Activated naive CD8-positive, alpha-beta T cell treated with anti-CD3 and anti-CD28 coated beads, Interleukin-2, amount 10 ng/mL, durations not matched to agents 7 days and 5 days (primary cell): ENCODE measurements around the gene VASH1. TPM values are rescaled to one million over a fixed set of nuclear protein-coding genes. Genes with fewer than 3 reads are reported as not detected.

ENCODE experiments used
- ATAC-seq: fragments of 150-1000 bp; cut with Tn5 transposase; one replicate; pipeline ENCODE4 v1.10.0; 2021; ENCODE audit warnings: low read depth, moderate library complexity
- POLR2A ChIA-PET: fragments of 350-600 bp; sonication (Branson Sonifier 250); formaldehyde crosslinking; loops from one replicate; lab custom pipeline; 2021; ENCODE audit warnings: antibody characterized with exemption; lab: Charles Lee
- DNase-seq: peaks from one replicate; pipeline ENCODE4 v3.0.0; 2021
- H3K27ac Mint-ChIP-seq: one replicate; pipeline ENCODE4 v1.8.0; 2022; ENCODE audit warnings: mild to moderate bottlenecking, mixed read lengths
- H3K27me3 Mint-ChIP-seq: one replicate; pipeline ENCODE4 v1.8.0; 2022; ENCODE audit warnings: mild to moderate bottlenecking, moderate library complexity, mixed read lengths
- H3K36me3 Mint-ChIP-seq: one replicate; pipeline ENCODE4 v1.8.0; 2021; ENCODE audit warnings: mild to moderate bottlenecking, mixed read lengths
- H3K4me1 Mint-ChIP-seq: one replicate; pipeline ENCODE4 v1.8.0; 2021; ENCODE audit warnings: mixed read lengths
- H3K4me3 Mint-ChIP-seq: one replicate; pipeline ENCODE4 v1.8.0; 2022; ENCODE audit warnings: mild to moderate bottlenecking, moderate library complexity, mixed read lengths
- H3K9me3 Mint-ChIP-seq: one replicate; pipeline ENCODE4 v1.8.0; 2021; ENCODE audit warnings: mixed read lengths
- total RNA-seq, 2 experiments: library from RNA; stranded (reverse); gene quantifications; one replicate each; pipeline ENCODE4 v1.2.3, GENCODE V29; 2021

Gene VASH1
- total RNA-seq, 2 experiments from 2014 or later, result 7.0 to 9.0 TPM

- no peaks in the 10 kb centered on the region for H3K9me3 Mint-ChIP-seq
- DNase-seq (no peak), ATAC-seq (no peak)
- POLR2A ChIA-PET, result no interaction called here
- peaks cover 2% of the 10 kb centered on the region for H3K4me1 Mint-ChIP-seq
- no peak overlapping the region for H3K4me3 Mint-ChIP-seq
- H3K36me3 Mint-ChIP-seq, result no peaks in the 10 kb centered on the region
- peaks cover 34% of the 10 kb centered on the region for H3K27me3 Mint-ChIP-seq
- H3K27ac Mint-ChIP-seq, result no peak overlapping the region
Measured at GRCh38 chr14:76756371-76756750, 4.9 kb upstream of the VASH1 start.

- H3K4me3 Mint-ChIP-seq, result no peak overlapping the region
- H3K27ac Mint-ChIP-seq, result no peak overlapping the region
- ATAC-seq (no peak), DNase-seq (no peak)
- POLR2A ChIA-PET, result interaction anchor here (1.2 kb wide), 1 partner anchor 23 kb away, joined by 4 read pairs; no protein-coding TSS in a partner anchor
- no peaks in the 10 kb centered on the region for H3K9me3 Mint-ChIP-seq
- no peaks in the 10 kb centered on the region for H3K36me3 Mint-ChIP-seq
- H3K27me3 Mint-ChIP-seq, result peaks cover 50% of the 10 kb centered on the region
- peaks cover 7% of the 10 kb centered on the region for H3K4me1 Mint-ChIP-seq
Measured at GRCh38 chr14:76759589-76759988, 1.7 kb upstream of the VASH1 start.

GRCh38 chr14:76760331-76761135 is 735 bp upstream of the VASH1 start:
- ATAC-seq (no peak), DNase-seq (no peak)
- no peaks in the 10 kb centered on the region for H3K9me3 Mint-ChIP-seq
- H3K4me3 Mint-ChIP-seq, result peak overlapping the region; percentile 69
- H3K36me3 Mint-ChIP-seq, result no peaks in the 10 kb centered on the region
- H3K27ac Mint-ChIP-seq, result no peak overlapping the region
- peaks cover 7% of the 10 kb centered on the region for H3K4me1 Mint-ChIP-seq
- POLR2A ChIA-PET, result interaction anchor here (0.6 to 1.5 kb wide), 2 partner anchors 51 to 52 kb away, joined by 5 read pairs; partner anchors contain the start of gene ANGEL1
- H3K27me3 Mint-ChIP-seq, result peaks cover 46% of the 10 kb centered on the region

GRCh38 chr14:76761960-76762410 is 717 bp downstream of the VASH1 start:
- H3K27me3 Mint-ChIP-seq, result peaks cover 39% of the 10 kb centered on the region
- H3K27ac Mint-ChIP-seq, result no peak overlapping the region
- H3K4me1 Mint-ChIP-seq, result peaks cover 7% of the 10 kb centered on the region
- no peaks in the 10 kb centered on the region for H3K9me3 Mint-ChIP-seq
- DNase-seq, result no peak
- ATAC-seq, result no peak
- peak overlapping the region; percentile 84 for H3K4me3 Mint-ChIP-seq
- no peaks in the 10 kb centered on the region for H3K36me3 Mint-ChIP-seq
- POLR2A ChIA-PET, result interaction anchor here (1.0 to 1.5 kb wide), 3 partner anchors 21 to 50 kb away, joined by 3 to 5 read pairs (median 5); partner anchors contain the start of gene ANGEL1

GRCh38 chr14:76762411-76763095 is 1.3 kb downstream of the VASH1 start:
- H3K36me3 Mint-ChIP-seq, result no peaks in the 10 kb centered on the region
- H3K9me3 Mint-ChIP-seq, result no peaks in the 10 kb centered on the region
- POLR2A ChIA-PET, result interaction anchor here (1.0 kb wide), 1 partner anchor 22 kb away, joined by 3 read pairs; no protein-coding TSS in a partner anchor
- H3K4me3 Mint-ChIP-seq, result peak overlapping the region; percentile 84
- DNase-seq, result no peak
- H3K27ac Mint-ChIP-seq, result peak overlapping the region; percentile 42
- no peak for ATAC-seq
- peaks cover 7% of the 10 kb centered on the region for H3K4me1 Mint-ChIP-seq
- H3K27me3 Mint-ChIP-seq, result peaks cover 39% of the 10 kb centered on the region

GRCh38 chr14:76763096-76764041 is 2.1 kb downstream of the VASH1 start:
- ATAC-seq, result no peak
- no peaks in the 10 kb centered on the region for H3K9me3 Mint-ChIP-seq
- peaks cover 14% of the 10 kb centered on the region for H3K4me1 Mint-ChIP-seq
- H3K36me3 Mint-ChIP-seq, result no peaks in the 10 kb centered on the region
- POLR2A ChIA-PET, result no interaction called here
- H3K4me3 Mint-ChIP-seq, result no peak overlapping the region
- H3K27ac Mint-ChIP-seq, result peak overlapping the region; percentile 28
- no peak for DNase-seq
- peaks cover 36% of the 10 kb centered on the region for H3K27me3 Mint-ChIP-seq

GRCh38 chr14:76765461-76765931 is 4.2 kb downstream of the VASH1 start:
- Mint-ChIP-seq H3K36me3 (no peaks in the 10 kb centered on the region), H3K27me3 (peaks cover 25% of the 10 kb centered on the region), H3K27ac (no peak overlapping the region), H3K9me3 (no peaks in the 10 kb centered on the region), H3K4me1 (peaks cover 22% of the 10 kb centered on the region), H3K4me3 (no peak overlapping the region)
- POLR2A ChIA-PET, result interaction anchor here (0.6 to 1.0 kb wide), 2 partner anchors 333 to 664 kb away, joined by 3 read pairs; partner anchors contain the start of gene CIPC
- ATAC-seq (no peak), DNase-seq (no peak)

GRCh38 chr14:76767681-76768656 is 6.7 kb downstream of the VASH1 start:
- POLR2A ChIA-PET, result interaction anchor here (1.1 to 2.6 kb wide), 4 partner anchors 9 to 45 kb away, joined by 4 to 8 read pairs (median 7); partner anchors contain the start of gene ANGEL1
- Mint-ChIP-seq H3K27me3 (peaks cover 13% of the 10 kb centered on the region), H3K9me3 (no peaks in the 10 kb centered on the region), H3K4me3 (peak overlapping the region; percentile 52), H3K4me1 (peaks cover 15% of the 10 kb centered on the region), H3K27ac (peak overlapping the region; percentile 81), H3K36me3 (no peaks in the 10 kb centered on the region)
- ATAC-seq (peak; percentile 99), DNase-seq (peak; percentile 64)

GRCh38 chr14:76768671-76769500 is 7.6 kb downstream of the VASH1 start:
- ATAC-seq, result no peak

GRCh38 chr14:76769636-76770292 is 8.5 kb downstream of the VASH1 start:
- no peaks in the 10 kb centered on the region for H3K36me3 Mint-ChIP-seq
- POLR2A ChIA-PET, result interaction anchor here (1.0 to 2.6 kb wide), 4 partner anchors 7 to 41 kb away, joined by 3 to 8 read pairs (median 6); no protein-coding TSS in a partner anchor
- peaks cover 15% of the 10 kb centered on the region for H3K4me1 Mint-ChIP-seq
- peaks cover 2% of the 10 kb centered on the region for H3K27me3 Mint-ChIP-seq
- H3K9me3 Mint-ChIP-seq, result no peaks in the 10 kb centered on the region
- H3K4me3 Mint-ChIP-seq, result no peak overlapping the region
- H3K27ac Mint-ChIP-seq, result no peak overlapping the region
- ATAC-seq (no peak), DNase-seq (no peak)

More at GRCh38 chr14:76768671-76769500, 7.6 kb downstream of the VASH1 start:
- peak overlapping the region; percentile 81 for H3K27ac Mint-ChIP-seq
- peak overlapping the region; percentile 52 for H3K4me3 Mint-ChIP-seq
- H3K27me3 Mint-ChIP-seq, result peaks cover 4% of the 10 kb centered on the region
- no peak for DNase-seq
- POLR2A ChIA-PET, result interaction anchor here (1.0 to 2.6 kb wide), 5 partner anchors 8 to 44 kb away, joined by 3 to 8 read pairs (median 6); partner anchors contain the start of gene ANGEL1
- no peaks in the 10 kb centered on the region for H3K36me3 Mint-ChIP-seq
- peaks cover 15% of the 10 kb centered on the region for H3K4me1 Mint-ChIP-seq
- H3K9me3 Mint-ChIP-seq, result no peaks in the 10 kb centered on the region
